Skeletal muscle satellite cell (primary cell): ENCODE results near the gene ARL11.

Experiments
- H3K27me3 ChIP-seq: 2 replicates; pipeline ENCODE4 v1.7.0; 2013; ENCODE audit warnings: low read length; ENCODE audit not compliant: control insufficient read depth, insufficient read depth
- H3K36me3 ChIP-seq: 2 replicates; pipeline ENCODE4 v1.7.0; 2013; ENCODE audit warnings: mild to moderate bottlenecking, control low read depth, low read length; ENCODE audit not compliant: insufficient read depth
- H3K4me1 ChIP-seq: 2 replicates; pipeline ENCODE4 v1.7.0; 2013; ENCODE audit warnings: low read length; ENCODE audit not compliant: control insufficient read depth, insufficient read depth
- H3K4me2 ChIP-seq: 2 replicates; pipeline ENCODE4 v1.7.0; 2013; ENCODE audit warnings: mild to moderate bottlenecking, low read length
- H3K4me3 ChIP-seq: 2 replicates; pipeline ENCODE4 v1.7.0; 2013; ENCODE audit warnings: low read length
- H3K9ac ChIP-seq: 2 replicates; pipeline ENCODE4 v1.7.0; 2013; ENCODE audit warnings: mild to moderate bottlenecking, low read depth, low read length, moderate library complexity
- H3K9me3 ChIP-seq: replicated peaks from 2 replicates; pipeline ENCODE4 v1.7.0; 2013; ENCODE audit warnings: mild to moderate bottlenecking, control low read depth, low read length

Gene ARL11

GRCh38 chr13:49653478-49653877, 25.2 kb downstream of the ARL11 start:
- H3K4me3 ChIP-seq: no peak overlapping the region
- no peaks in the 10 kb centered on the region for H3K27me3 ChIP-seq
- H3K9ac ChIP-seq: no peak overlapping the region
- H3K4me1 ChIP-seq: peaks cover 8% of the 10 kb centered on the region
- no peaks in the 10 kb centered on the region for H3K9me3 ChIP-seq
- H3K36me3 ChIP-seq: peaks cover 3% of the 10 kb centered on the region
- H3K4me2 ChIP-seq: no peak overlapping the region

- H3K36me3 ChIP-seq: peaks cover 3% of the 10 kb centered on the region
- H3K4me1 ChIP-seq: peaks cover 8% of the 10 kb centered on the region
- no peak overlapping the region for H3K9ac ChIP-seq
- H3K4me3 ChIP-seq: no peak overlapping the region
- H3K4me2 ChIP-seq: no peak overlapping the region
- H3K9me3 ChIP-seq: no peaks in the 10 kb centered on the region
- no peaks in the 10 kb centered on the region for H3K27me3 ChIP-seq
These were observed 25.7 kb downstream of the ARL11 start for GRCh38 chr13:49654011-49654410.

GRCh38 chr13:49655906-49656305, 27.6 kb downstream of the ARL11 start:
- Histone ChIP-seq H3K9me3 (no peaks in the 10 kb centered on the region), H3K4me1 (peaks cover 4% of the 10 kb centered on the region)

DNA sequence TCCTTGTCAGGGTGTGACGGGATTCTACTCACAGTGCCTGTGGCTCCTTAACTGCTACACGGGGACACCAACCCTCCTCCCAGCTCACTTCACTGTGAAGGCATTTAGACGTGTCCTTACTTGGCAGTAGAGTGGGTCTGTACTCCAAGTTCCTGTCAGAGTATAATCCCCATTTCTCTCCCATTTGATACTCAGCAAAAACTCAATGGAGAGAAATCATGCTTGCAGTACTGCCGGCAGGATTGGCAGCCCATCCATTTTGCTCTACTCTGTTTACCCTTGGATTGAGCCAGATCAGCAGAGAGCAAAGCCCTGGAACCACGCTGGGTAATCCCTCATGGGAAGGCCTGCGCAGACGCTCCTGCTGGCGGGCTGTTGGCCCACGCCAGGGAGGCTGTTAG, 28.9 kb downstream of the ARL11 start:
- Histone ChIP-seq H3K36me3 (peaks cover 18% of the 10 kb centered on the region), H3K9ac (no peak overlapping the region), H3K4me1 (peaks cover 4% of the 10 kb centered on the region), H3K9me3 (no peaks in the 10 kb centered on the region), H3K4me3 (no peak overlapping the region), H3K4me2 (no peak overlapping the region), H3K27me3 (no peaks in the 10 kb centered on the region)

More at GRCh38 chr13:49655906-49656305, 27.6 kb downstream of the ARL11 start:
- Histone ChIP-seq H3K4me2 (no peak overlapping the region), H3K27me3 (no peaks in the 10 kb centered on the region), H3K4me3 (no peak overlapping the region), H3K36me3 (peaks cover 9% of the 10 kb centered on the region), H3K9ac (no peak overlapping the region)

- Histone ChIP-seq H3K4me1 (peaks cover 7% of the 10 kb centered on the region), H3K4me2 (no peak overlapping the region), H3K27me3 (no peaks in the 10 kb centered on the region), H3K36me3 (peaks cover 34% of the 10 kb centered on the region), H3K9ac (no peak overlapping the region), H3K9me3 (no peaks in the 10 kb centered on the region), H3K4me3 (no peak overlapping the region)
These were observed 36.3 kb downstream of the ARL11 start for GRCh38 chr13:49664606-49665005.

GRCh38 chr13:49667773-49668172, 39.5 kb downstream of the ARL11 start:
- Histone ChIP-seq H3K36me3 (peaks cover 19% of the 10 kb centered on the region), H3K4me2 (no peak overlapping the region), H3K4me1 (peaks cover 10% of the 10 kb centered on the region), H3K9ac (no peak overlapping the region), H3K27me3 (no peaks in the 10 kb centered on the region), H3K4me3 (no peak overlapping the region), H3K9me3 (no peaks in the 10 kb centered on the region)

DNA sequence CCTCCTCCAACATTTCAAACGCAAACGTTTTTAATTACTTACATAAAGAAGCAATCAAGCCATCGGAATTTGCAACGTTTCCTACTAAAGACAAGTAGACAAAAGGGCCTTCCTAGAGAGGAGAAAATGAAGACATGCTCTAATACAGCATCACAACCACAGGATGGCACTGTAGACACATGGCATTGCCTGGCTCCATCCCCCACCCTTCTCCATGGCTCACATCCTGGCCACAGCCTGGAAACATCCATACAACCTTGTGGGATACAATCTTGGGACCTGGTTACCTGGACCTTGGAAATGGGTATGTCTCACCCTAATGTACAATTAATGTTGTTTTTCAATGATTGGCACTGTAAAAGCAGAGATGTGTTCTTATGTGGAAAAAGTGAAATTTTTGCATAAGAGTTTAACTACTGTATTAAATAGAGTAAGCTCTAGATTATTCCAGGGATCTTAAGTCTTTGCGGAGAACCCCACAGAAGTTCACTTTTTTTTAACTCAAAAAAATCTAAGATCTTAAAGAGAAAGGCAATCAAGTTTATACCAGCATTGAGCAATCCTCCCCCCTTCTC, 41.5 kb downstream of the ARL11 start:
- no peaks in the 10 kb centered on the region for H3K27me3 ChIP-seq
- no peak overlapping the region for H3K4me2 ChIP-seq
- no peak overlapping the region for H3K9ac ChIP-seq
- no peak overlapping the region for H3K4me3 ChIP-seq
- no peaks in the 10 kb centered on the region for H3K9me3 ChIP-seq
- peaks cover 10% of the 10 kb centered on the region for H3K4me1 ChIP-seq
- peaks cover 19% of the 10 kb centered on the region for H3K36me3 ChIP-seq

- no peaks in the 10 kb centered on the region for H3K27me3 ChIP-seq
- peaks cover 20% of the 10 kb centered on the region for H3K36me3 ChIP-seq
- no peak overlapping the region for H3K9ac ChIP-seq
- H3K9me3 ChIP-seq: no peaks in the 10 kb centered on the region
- H3K4me3 ChIP-seq: no peak overlapping the region
- peaks cover 10% of the 10 kb centered on the region for H3K4me1 ChIP-seq
- H3K4me2 ChIP-seq: no peak overlapping the region
These were observed 42.5 kb downstream of the ARL11 start for GRCh38 chr13:49670828-49671227.

DNA sequence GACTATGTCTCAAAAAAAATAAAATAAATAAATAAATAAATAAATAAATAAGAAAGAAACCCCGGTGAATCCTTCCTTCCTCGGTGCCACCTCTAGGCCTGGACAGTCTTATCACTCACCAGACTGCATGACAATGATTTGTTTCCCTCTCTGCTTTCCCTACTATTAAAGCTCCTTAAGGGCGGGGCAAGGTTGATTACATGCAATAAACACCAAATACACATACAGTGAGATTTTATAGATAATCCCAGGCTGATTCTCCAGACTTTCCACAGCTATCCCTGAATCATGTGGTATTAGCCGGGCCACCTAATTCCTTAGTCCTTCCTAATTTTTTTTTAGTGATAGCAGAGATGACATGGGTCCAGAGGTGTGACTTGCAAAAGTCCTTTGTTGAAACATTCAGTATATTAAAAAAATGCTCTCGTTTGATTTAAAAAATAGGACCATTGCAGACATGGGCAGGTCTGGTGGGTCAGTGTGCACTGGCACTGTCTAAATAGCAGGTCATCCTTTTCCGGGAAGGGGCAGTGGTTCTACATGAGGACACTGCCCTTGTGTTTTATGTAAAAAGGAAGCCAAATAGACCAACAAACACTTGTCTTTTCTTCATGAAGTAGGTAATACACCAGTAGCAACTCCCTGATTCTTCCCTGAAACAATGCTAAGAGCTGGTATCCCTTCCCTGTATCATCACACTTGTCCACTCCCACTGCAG, 48.4 kb downstream of the ARL11 start:
- Histone ChIP-seq H3K36me3 (peaks cover 7% of the 10 kb centered on the region), H3K9me3 (no peaks in the 10 kb centered on the region), H3K4me1 (peaks cover 3% of the 10 kb centered on the region), H3K4me3 (no peak overlapping the region), H3K4me2 (no peak overlapping the region), H3K27me3 (no peaks in the 10 kb centered on the region), H3K9ac (no peak overlapping the region)

DNA sequence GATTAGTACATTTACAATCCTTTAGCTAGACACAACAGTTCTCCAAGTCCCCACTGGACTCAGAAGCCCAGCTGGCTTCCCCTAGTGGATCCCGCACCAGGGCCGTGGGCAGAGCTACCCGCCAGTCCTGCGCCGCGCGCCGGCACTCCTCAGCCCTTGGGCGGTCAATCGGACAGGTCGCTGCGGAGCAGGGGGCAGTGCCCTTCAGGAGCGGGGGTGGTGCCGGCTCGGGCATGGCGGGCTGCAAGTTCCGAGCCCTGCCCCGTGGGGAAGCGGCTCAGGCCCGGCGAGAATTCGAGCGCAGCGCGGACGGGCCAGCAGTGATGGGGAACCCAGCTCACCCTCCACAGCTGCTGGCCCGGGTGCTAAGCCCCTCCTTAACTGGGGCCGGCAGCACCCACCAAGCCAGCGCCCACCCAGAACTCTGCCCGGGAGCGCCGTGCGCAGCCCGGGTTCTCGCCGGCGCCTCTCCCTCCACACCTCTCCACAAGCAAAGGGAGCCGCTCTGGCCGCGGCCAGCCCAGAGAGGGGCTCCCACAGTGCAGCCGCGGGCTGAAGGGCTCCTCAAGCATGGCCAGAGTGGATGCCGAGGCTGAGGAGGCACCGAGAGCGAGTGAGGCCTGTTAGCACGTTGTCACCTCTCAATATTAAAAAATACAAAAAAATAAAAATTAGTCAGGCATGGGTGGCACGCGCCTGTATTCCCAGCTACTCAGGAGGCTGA, 50.0 kb downstream of the ARL11 start:
- no peak overlapping the region for H3K9ac ChIP-seq
- H3K36me3 ChIP-seq: peaks cover 7% of the 10 kb centered on the region

GRCh38 chr13:49679246-49679645, 50.9 kb downstream of the ARL11 start:
- H3K4me3 ChIP-seq: no peak overlapping the region
- H3K4me2 ChIP-seq: no peak overlapping the region
- no peaks in the 10 kb centered on the region for H3K9me3 ChIP-seq
- H3K9ac ChIP-seq: no peak overlapping the region
- no peaks in the 10 kb centered on the region for H3K27me3 ChIP-seq
- peaks cover 7% of the 10 kb centered on the region for H3K4me1 ChIP-seq
- H3K36me3 ChIP-seq: peaks cover 7% of the 10 kb centered on the region

More for the DNA sequence above, 50.0 kb downstream of the ARL11 start:
- H3K4me1 ChIP-seq: peaks cover 7% of the 10 kb centered on the region
- H3K4me3 ChIP-seq: no peak overlapping the region
- H3K27me3 ChIP-seq: no peaks in the 10 kb centered on the region
- no peaks in the 10 kb centered on the region for H3K9me3 ChIP-seq
- H3K4me2 ChIP-seq: no peak overlapping the region
